ENCODE results near the gene USP37.
"Not testable (repeated sequence)": the region's sequence is repeated elsewhere in the genome, so short reads cannot be mapped to it uniquely, and the experiment has no call there.

Gene USP37

GRCh38 chr2:218576854-218577253 is 8.7 kb upstream of the USP37 start:
- Histone ChIP-seq H3K36me3 (ENCODE audit: insufficient read depth, low read length) (peaks cover 68% of the 10 kb centered on the region), H3K27ac (ENCODE audit: low read depth, low read length) (no peak overlapping the region), H3K4me1 (ENCODE audit: insufficient read depth, low read length) (peaks cover 20% of the 10 kb centered on the region), H3K27me3 (ENCODE audit: insufficient read depth, low read length) (no peaks in the 10 kb centered on the region), H3K9me3 (ENCODE audit: insufficient read depth, low read depth, low read length) (no peaks in the 10 kb centered on the region), H3K4me3 (ENCODE audit: low read length) (no peak overlapping the region), H3K9ac (ENCODE audit: low read depth, low read length) (no peak overlapping the region)
- 85% methylated on average over 4 of the region's 4 CpGs for WGBS

GRCh38 chr2:218570850-218571249 is 2.7 kb upstream of the USP37 start:
- no peak overlapping the region for H3K27ac ChIP-seq (ENCODE audit: low read depth, low read length)

GRCh38 chr2:218569661-218570500 is 1.7 kb upstream of the USP37 start:
- Histone ChIP-seq H3K4me3 (ENCODE audit: low read length) (peak overlapping the region; percentile 87), H3K27ac (ENCODE audit: low read depth, low read length) (peak overlapping the region; percentile 96), H3K9ac (ENCODE audit: low read depth, low read length) (peak overlapping the region; percentile 98), H3K27me3 (ENCODE audit: insufficient read depth, low read length) (no peaks in the 10 kb centered on the region), H3K4me1 (ENCODE audit: insufficient read depth, low read length) (peaks cover 17% of the 10 kb centered on the region), H3K36me3 (ENCODE audit: insufficient read depth, low read length) (peaks cover 61% of the 10 kb centered on the region), H3K9me3 (ENCODE audit: insufficient read depth, low read depth, low read length) (no peaks in the 10 kb centered on the region)
- WGBS: 15% methylated on average over 10 of the region's 10 CpGs

More at GRCh38 chr2:218570850-218571249, 2.7 kb upstream of the USP37 start:
- no peaks in the 10 kb centered on the region for H3K27me3 ChIP-seq (ENCODE audit: insufficient read depth, low read length)
- H3K36me3 ChIP-seq (ENCODE audit: insufficient read depth, low read length): peaks cover 61% of the 10 kb centered on the region
- 86% methylated on average over 5 of the region's 6 CpGs for WGBS
- peaks cover 17% of the 10 kb centered on the region for H3K4me1 ChIP-seq (ENCODE audit: insufficient read depth, low read length)
- no peaks in the 10 kb centered on the region for H3K9me3 ChIP-seq (ENCODE audit: insufficient read depth, low read depth, low read length)
- peak overlapping the region; percentile 87 for H3K4me3 ChIP-seq (ENCODE audit: low read length)
- peak overlapping the region; percentile 98; the same call in 1 of the 2 replicates for H3K9ac ChIP-seq (ENCODE audit: low read depth, low read length)

- H3K9me3 ChIP-seq (ENCODE audit: insufficient read depth, low read depth, low read length): no peaks in the 10 kb centered on the region
- H3K27me3 ChIP-seq (ENCODE audit: insufficient read depth, low read length): no peaks in the 10 kb centered on the region
- under 1% methylated on average over 31 of the region's 31 CpGs for WGBS
- peaks cover 17% of the 10 kb centered on the region for H3K4me1 ChIP-seq (ENCODE audit: insufficient read depth, low read length)
- peak overlapping the region; percentile 87 for H3K4me3 ChIP-seq (ENCODE audit: low read length)
- peak overlapping the region; percentile 96 for H3K27ac ChIP-seq (ENCODE audit: low read depth, low read length)
- H3K9ac ChIP-seq (ENCODE audit: low read depth, low read length): peak overlapping the region; percentile 98
- H3K36me3 ChIP-seq (ENCODE audit: insufficient read depth, low read length): peaks cover 61% of the 10 kb centered on the region
Observed at GRCh38 chr2:218569038-218569431, 884 bp upstream of the USP37 start.

- peak overlapping the region; percentile 87 for H3K4me3 ChIP-seq (ENCODE audit: low read length)
- peaks cover 56% of the 10 kb centered on the region for H3K36me3 ChIP-seq (ENCODE audit: insufficient read depth, low read length)
- peak overlapping the region; percentile 89 for H3K27ac ChIP-seq (ENCODE audit: low read depth, low read length)
- peak overlapping the region; percentile 91 for H3K9ac ChIP-seq (ENCODE audit: low read depth, low read length)
- H3K9me3 ChIP-seq (ENCODE audit: insufficient read depth, low read depth, low read length): no peaks in the 10 kb centered on the region
- H3K27me3 ChIP-seq (ENCODE audit: insufficient read depth, low read length): no peaks in the 10 kb centered on the region
- WGBS: under 1% methylated on average over 19 of the region's 19 CpGs
- peaks cover 17% of the 10 kb centered on the region for H3K4me1 ChIP-seq (ENCODE audit: insufficient read depth, low read length)
Observed at GRCh38 chr2:218567797-218568189, 358 bp downstream of the USP37 start.

GRCh38 chr2:218566296-218566695 is 1.9 kb downstream of the USP37 start:
- Histone ChIP-seq H3K4me3 (ENCODE audit: low read length) (peak overlapping the region; percentile 87; the same call in 1 of the 2 replicates), H3K36me3 (ENCODE audit: insufficient read depth, low read length) (peaks cover 61% of the 10 kb centered on the region), H3K9me3 (ENCODE audit: insufficient read depth, low read depth, low read length) (no peaks in the 10 kb centered on the region), H3K27ac (ENCODE audit: low read depth, low read length) (no peak overlapping the region), H3K4me1 (ENCODE audit: insufficient read depth, low read length) (peaks cover 17% of the 10 kb centered on the region), H3K27me3 (ENCODE audit: insufficient read depth, low read length) (no peaks in the 10 kb centered on the region), H3K9ac (ENCODE audit: low read depth, low read length) (no peak overlapping the region)
- 100% methylated on average over 1 of the region's 1 CpG for WGBS

GRCh38 chr2:218564056-218564455 is 4.1 kb downstream of the USP37 start:
- Histone ChIP-seq H3K27me3 (ENCODE audit: insufficient read depth, low read length) (no peaks in the 10 kb centered on the region), H3K4me1 (ENCODE audit: insufficient read depth, low read length) (0 out of 2 replicates have a peak, but pooled peaks cover 4% of the 10 kb centered on the region), H3K4me3 (ENCODE audit: low read length) (no peak overlapping the region), H3K36me3 (ENCODE audit: insufficient read depth, low read length) (peaks cover 70% of the 10 kb centered on the region), H3K27ac (ENCODE audit: low read depth, low read length) (no peak overlapping the region), H3K9ac (ENCODE audit: low read depth, low read length) (no peak overlapping the region), H3K9me3 (ENCODE audit: insufficient read depth, low read depth, low read length) (no peaks in the 10 kb centered on the region)
- WGBS: 97% methylated on average over 1 of the region's 1 CpG

GRCh38 chr2:218558986-218559385 is 9.2 kb downstream of the USP37 start:
- Histone ChIP-seq H3K36me3 (ENCODE audit: insufficient read depth, low read length) (peaks cover 72% of the 10 kb centered on the region), H3K4me3 (ENCODE audit: low read length) (no peak overlapping the region), H3K9me3 (ENCODE audit: insufficient read depth, low read depth, low read length) (no peaks in the 10 kb centered on the region), H3K27ac (ENCODE audit: low read depth, low read length) (no peak overlapping the region), H3K27me3 (ENCODE audit: insufficient read depth, low read length) (no peaks in the 10 kb centered on the region), H3K9ac (ENCODE audit: low read depth, low read length) (no peak overlapping the region), H3K4me1 (ENCODE audit: insufficient read depth, low read length) (peaks cover 17% of the 10 kb centered on the region)
- WGBS: 92% methylated on average over 3 of the region's 3 CpGs

- Histone ChIP-seq H3K4me1 (ENCODE audit: insufficient read depth, low read length) (peaks cover 17% of the 10 kb centered on the region), H3K36me3 (ENCODE audit: insufficient read depth, low read length) (peaks cover 75% of the 10 kb centered on the region), H3K4me3 (ENCODE audit: low read length) (no peak overlapping the region), H3K27me3 (ENCODE audit: insufficient read depth, low read length) (no peaks in the 10 kb centered on the region), H3K9ac (ENCODE audit: low read depth, low read length) (no peak overlapping the region), H3K9me3 (ENCODE audit: insufficient read depth, low read depth, low read length) (no peaks in the 10 kb centered on the region), H3K27ac (ENCODE audit: low read depth, low read length) (no peak overlapping the region)
- WGBS: no CpG with 5 or more reads among the region's 2 CpGs
Observed at GRCh38 chr2:218557941-218558340, 10.2 kb downstream of the USP37 start.

GRCh38 chr2:218555527-218555926 is 12.6 kb downstream of the USP37 start:
- H3K27ac ChIP-seq (ENCODE audit: low read depth, low read length): peak overlapping the region; percentile 80; the same call in 1 of the 2 replicates
- H3K9me3 ChIP-seq (ENCODE audit: insufficient read depth, low read depth, low read length): no peaks in the 10 kb centered on the region
- peaks cover 17% of the 10 kb centered on the region for H3K4me1 ChIP-seq (ENCODE audit: insufficient read depth, low read length)
- peak overlapping the region; percentile 24 for H3K4me3 ChIP-seq (ENCODE audit: low read length)
- peak overlapping the region; percentile 2; the same call in 1 of the 2 replicates for H3K9ac ChIP-seq (ENCODE audit: low read depth, low read length)
- no peaks in the 10 kb centered on the region for H3K27me3 ChIP-seq (ENCODE audit: insufficient read depth, low read length)
- 7% methylated on average over 3 of the region's 4 CpGs for WGBS
- H3K36me3 ChIP-seq (ENCODE audit: insufficient read depth, low read length): peaks cover 77% of the 10 kb centered on the region

GRCh38 chr2:218554225-218554624 is 13.9 kb downstream of the USP37 start:
- not testable (repeated sequence) for H3K27me3 ChIP-seq (ENCODE audit: insufficient read depth, low read length); H3K27ac ChIP-seq (ENCODE audit: low read depth, low read length); H3K9ac ChIP-seq (ENCODE audit: low read depth, low read length); H3K4me3 ChIP-seq (ENCODE audit: low read length); H3K9me3 ChIP-seq (ENCODE audit: insufficient read depth, low read depth, low read length)
- Histone ChIP-seq H3K4me1 (ENCODE audit: insufficient read depth, low read length) (peaks cover 17% of the 10 kb centered on the region), H3K36me3 (ENCODE audit: insufficient read depth, low read length) (peaks cover 76% of the 10 kb centered on the region)
- 86% methylated on average over 2 of the region's 3 CpGs for WGBS
